Measurements from ENCODE around the gene S100A1.
"Not testable (repeated sequence)": the region's sequence is repeated elsewhere in the genome, so short reads cannot be mapped to it uniquely, and the experiment has no call there.

Gene S100A1

GRCh38 chr1:153659656-153660055, 31.4 kb downstream of the S100A1 start:
- peaks cover 39% of the 10 kb centered on the region for H3K36me3 ChIP-seq (replicated peaks)
- peak overlapping the region; percentile 84 for H3K4me3 ChIP-seq (ENCODE audit: low read depth, low read length)
- no peak overlapping the region for H3K27ac ChIP-seq
- H3K27me3 ChIP-seq (replicated peaks) = no peaks in the 10 kb centered on the region
- in situ Hi-C loops (cut with HindIII; ENCODE audit: low pct_ligation_motif_present, low sequenced_read_pairs) = no loop called here
- TF ChIP-seq CTCF (IDR thresholded peaks at IDR 0.05; ENCODE audit: low read depth, low read length, missing control alignments) = no peak
- DNase-seq = no peak

- H3K36me3 ChIP-seq (replicated peaks) = peaks cover 54% of the 10 kb centered on the region
Observed at GRCh38 chr1:153661111-153661708, 33.0 kb downstream of the S100A1 start.

GRCh38 chr1:153662269-153662668, 34.0 kb downstream of the S100A1 start:
- Histone ChIP-seq H3K27me3 (replicated peaks) (no peaks in the 10 kb centered on the region), H3K4me3 (ENCODE audit: low read depth, low read length) (no peak overlapping the region), H3K27ac (no peak overlapping the region), H3K36me3 (replicated peaks) (peaks cover 65% of the 10 kb centered on the region)
- no peak for TF ChIP-seq CTCF (IDR thresholded peaks at IDR 0.05; ENCODE audit: low read depth, low read length, missing control alignments)
- in situ Hi-C loops (cut with HindIII; ENCODE audit: low pct_ligation_motif_present, low sequenced_read_pairs) = no loop called here
- DNase-seq = no peak

More at GRCh38 chr1:153661111-153661708, 33.0 kb downstream of the S100A1 start:
- Histone ChIP-seq H3K27me3 (replicated peaks) (no peaks in the 10 kb centered on the region), H3K4me3 (ENCODE audit: low read depth, low read length) (no peak overlapping the region), H3K27ac (no peak overlapping the region)
- no peak for DNase-seq
- in situ Hi-C loops (cut with HindIII; ENCODE audit: low pct_ligation_motif_present, low sequenced_read_pairs) = no loop called here
- no peak for TF ChIP-seq CTCF (IDR thresholded peaks at IDR 0.05; ENCODE audit: low read depth, low read length, missing control alignments)

GRCh38 chr1:153663211-153663610, 35.0 kb downstream of the S100A1 start:
- in situ Hi-C loops (cut with HindIII; ENCODE audit: low pct_ligation_motif_present, low sequenced_read_pairs) = no loop called here
- DNase-seq = peak; percentile 51
- no peak overlapping the region for H3K27ac ChIP-seq
- H3K36me3 ChIP-seq (replicated peaks) = peaks cover 74% of the 10 kb centered on the region
- TF ChIP-seq CTCF (IDR thresholded peaks at IDR 0.05; ENCODE audit: low read depth, low read length, missing control alignments) = no peak
- no peak overlapping the region for H3K4me3 ChIP-seq (ENCODE audit: low read depth, low read length)
- no peaks in the 10 kb centered on the region for H3K27me3 ChIP-seq (replicated peaks)

- H3K27me3 ChIP-seq (replicated peaks) = no peaks in the 10 kb centered on the region
- no peak for DNase-seq
- in situ Hi-C loops (cut with HindIII; ENCODE audit: low pct_ligation_motif_present, low sequenced_read_pairs) = no loop called here
- peaks cover 68% of the 10 kb centered on the region for H3K36me3 ChIP-seq (replicated peaks)
- TF ChIP-seq CTCF (IDR thresholded peaks at IDR 0.05; ENCODE audit: low read depth, low read length, missing control alignments) = no peak
- no peak overlapping the region for H3K4me3 ChIP-seq (ENCODE audit: low read depth, low read length)
- no peak overlapping the region for H3K27ac ChIP-seq
Observed at GRCh38 chr1:153667439-153667838, 39.2 kb downstream of the S100A1 start.

- H3K27me3 ChIP-seq (replicated peaks); H3K4me3 ChIP-seq (ENCODE audit: low read depth, low read length); DNase-seq; H3K27ac ChIP-seq; in situ Hi-C loops (cut with HindIII; ENCODE audit: low pct_ligation_motif_present, low sequenced_read_pairs): not testable (repeated sequence)
- H3K36me3 ChIP-seq (replicated peaks) = peaks cover 58% of the 10 kb centered on the region
Observed at GRCh38 chr1:153668672-153669071, 40.4 kb downstream of the S100A1 start.
